GM19468 (cell line): Measurements from ENCODE around the gene NDEL1.

Experiments used
- ATAC-seq: cut with Tn5 transposase; IDR thresholded peaks from one replicate; pipeline ENCODE4 v1.9.1; 2021; ENCODE audit warnings: mild to moderate bottlenecking, moderate library complexity, moderate number of reproducible peaks; ENCODE audit not compliant: unreplicated experiment; ENCODE audit errors: extremely low read depth

The NDEL1 gene

GRCh38 chr17:8448310-8448709, 12.6 kb downstream of the NDEL1 start:
- no peak for ATAC-seq

GRCh38 chr17:8451933-8452614, 16.4 kb downstream of the NDEL1 start:
- no peak for ATAC-seq

- no peak for ATAC-seq
These were observed 17.6 kb downstream of the NDEL1 start for GRCh38 chr17:8453326-8453725.

DNA sequence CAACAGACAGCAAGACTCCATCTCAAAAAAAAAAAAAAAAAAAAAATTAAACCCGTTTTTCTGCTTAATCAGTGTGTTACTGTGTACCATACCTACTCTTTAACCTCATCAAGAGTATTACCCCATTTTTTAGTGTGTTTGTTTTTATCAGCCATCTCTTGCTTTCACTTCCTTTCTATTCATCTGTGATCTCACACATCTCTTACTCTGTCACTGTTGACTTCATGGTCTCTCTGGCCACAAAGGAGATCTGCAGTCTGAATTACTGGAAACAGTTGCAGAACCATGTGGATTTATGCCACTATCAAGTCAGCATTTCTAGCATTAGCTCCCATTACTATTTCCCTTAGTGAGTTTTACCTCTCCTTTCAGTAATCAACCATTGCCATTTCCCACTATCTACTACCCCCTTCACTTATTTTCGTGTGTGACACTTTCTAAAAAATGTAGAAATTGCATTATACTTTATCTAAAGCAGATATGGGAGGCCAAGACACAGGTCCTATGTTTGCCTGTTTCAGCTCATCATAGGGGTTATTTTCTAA, 20.1 kb downstream of the NDEL1 start:
- no peak for ATAC-seq

DNA sequence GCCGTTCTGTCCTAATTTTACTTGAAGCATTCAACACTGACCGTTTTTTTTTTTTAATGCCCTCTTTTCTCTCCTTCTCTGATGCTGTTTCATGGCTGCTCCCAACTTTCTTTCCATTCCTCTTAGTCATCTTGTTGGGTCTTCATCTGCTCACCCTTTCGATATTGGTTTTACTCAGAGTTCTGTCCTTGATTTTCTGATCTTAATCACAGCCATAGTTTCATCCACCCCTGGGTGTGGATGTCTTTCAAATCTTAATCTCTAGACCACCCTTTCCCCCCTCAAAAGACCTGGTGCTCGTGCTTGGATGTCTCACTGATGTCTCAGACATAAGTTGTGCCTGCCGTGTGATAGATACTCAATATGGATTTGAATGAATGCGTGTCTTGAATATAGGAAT, 22.4 kb downstream of the NDEL1 start:
- no peak for ATAC-seq

- ATAC-seq, result no peak
These were observed 23.4 kb downstream of the NDEL1 start for GRCh38 chr17:8459107-8459506.

- ATAC-seq, result no peak
These were observed 24.1 kb downstream of the NDEL1 start for GRCh38 chr17:8459831-8460230.

DNA sequence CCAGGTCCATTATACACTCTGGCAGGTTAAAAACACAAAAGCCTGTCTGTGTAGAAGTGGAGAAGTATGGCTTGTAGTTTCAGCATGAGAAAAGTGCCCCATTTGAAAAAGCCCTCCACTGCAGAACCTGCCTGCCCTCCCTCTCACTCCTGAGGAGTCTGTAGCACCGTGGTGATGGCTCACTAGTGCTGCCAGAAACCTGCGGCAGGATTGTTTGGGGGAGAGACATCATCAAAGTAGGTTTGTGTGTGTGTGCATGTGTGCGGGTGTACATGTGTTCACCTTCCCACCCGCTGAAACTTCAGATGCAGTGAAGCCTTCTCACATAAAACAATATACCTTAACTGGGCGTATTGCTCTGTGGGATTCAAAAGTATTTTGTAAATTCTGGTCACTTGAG, 26.9 kb downstream of the NDEL1 start:
- ATAC-seq, result no peak

DNA sequence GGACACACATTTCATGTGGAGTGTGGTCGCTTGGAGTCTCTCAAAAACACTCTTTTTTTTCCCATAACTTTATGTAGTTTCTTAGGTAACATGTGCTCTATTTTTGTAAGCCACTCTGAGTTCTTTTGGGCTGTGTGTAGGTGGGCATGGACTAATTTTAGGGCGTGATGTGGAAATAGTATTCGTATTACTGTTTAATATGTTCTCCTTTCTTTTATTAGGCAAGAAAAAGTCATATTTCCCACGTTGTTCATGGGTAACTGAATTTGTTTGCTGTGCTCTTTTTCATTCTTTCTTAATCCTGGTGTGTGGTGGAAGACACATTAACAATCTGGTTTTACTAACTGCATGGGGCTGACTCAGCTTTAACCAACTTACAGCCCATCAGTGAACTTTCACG, 27.4 kb downstream of the NDEL1 start:
- ATAC-seq, result no peak

- no peak for ATAC-seq
These were observed 29.3 kb downstream of the NDEL1 start for GRCh38 chr17:8464941-8465340.

GRCh38 chr17:8465356-8465755, 29.7 kb downstream of the NDEL1 start:
- ATAC-seq, result no peak

DNA sequence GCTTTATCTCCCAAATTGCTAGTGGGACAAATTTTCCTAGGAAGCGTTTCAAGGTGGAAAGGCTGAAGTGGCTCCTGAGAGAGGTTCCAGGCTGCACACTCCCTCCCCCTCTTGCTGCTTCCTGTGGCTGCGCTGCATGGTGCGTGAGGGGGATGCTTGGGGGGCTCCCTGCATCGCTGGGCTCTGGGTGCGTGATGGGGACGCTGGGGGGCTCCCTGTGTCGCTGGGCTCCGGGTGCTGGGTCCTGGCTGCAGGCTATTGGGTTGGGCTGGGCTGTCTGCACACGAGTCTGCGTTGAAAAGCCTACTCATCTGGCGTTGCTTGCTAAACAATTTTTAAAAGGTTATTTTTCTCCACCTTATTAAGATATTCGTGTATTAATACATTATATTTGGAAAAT, 30.1 kb downstream of the NDEL1 start:
- no peak for ATAC-seq

GRCh38 chr17:8466456-8466855, 30.8 kb downstream of the NDEL1 start:
- no peak for ATAC-seq

- ATAC-seq, result no peak
These were observed 31.2 kb downstream of the NDEL1 start for GRCh38 chr17:8466873-8467272.

DNA sequence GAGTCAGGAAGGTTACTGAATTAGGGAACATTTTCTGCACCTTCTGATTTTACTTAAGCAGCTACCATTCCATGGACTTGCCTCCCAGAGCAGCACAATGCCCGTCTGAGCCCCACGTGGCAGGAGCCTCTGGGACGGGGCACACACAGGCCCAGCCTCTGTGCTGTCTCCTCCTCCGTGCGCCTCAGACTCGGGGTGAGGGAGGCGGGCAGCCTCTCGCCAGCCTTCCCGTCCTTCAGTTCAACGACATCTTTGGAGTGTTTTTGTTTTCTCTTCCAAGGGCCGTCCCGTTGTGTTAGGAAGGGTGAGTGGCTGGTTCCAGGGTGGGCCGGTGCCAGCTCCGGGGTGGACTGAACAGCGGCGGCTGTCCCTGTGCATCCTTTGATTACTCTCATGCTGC, 31.8 kb downstream of the NDEL1 start:
- no peak for ATAC-seq

GRCh38 chr17:8468127-8468526, 32.4 kb downstream of the NDEL1 start:
- no peak for ATAC-seq

GRCh38 chr17:8468980-8469379, 33.3 kb downstream of the NDEL1 start:
- no peak for ATAC-seq

GRCh38 chr17:8469964-8470363, 34.3 kb downstream of the NDEL1 start:
- no peak for ATAC-seq

DNA sequence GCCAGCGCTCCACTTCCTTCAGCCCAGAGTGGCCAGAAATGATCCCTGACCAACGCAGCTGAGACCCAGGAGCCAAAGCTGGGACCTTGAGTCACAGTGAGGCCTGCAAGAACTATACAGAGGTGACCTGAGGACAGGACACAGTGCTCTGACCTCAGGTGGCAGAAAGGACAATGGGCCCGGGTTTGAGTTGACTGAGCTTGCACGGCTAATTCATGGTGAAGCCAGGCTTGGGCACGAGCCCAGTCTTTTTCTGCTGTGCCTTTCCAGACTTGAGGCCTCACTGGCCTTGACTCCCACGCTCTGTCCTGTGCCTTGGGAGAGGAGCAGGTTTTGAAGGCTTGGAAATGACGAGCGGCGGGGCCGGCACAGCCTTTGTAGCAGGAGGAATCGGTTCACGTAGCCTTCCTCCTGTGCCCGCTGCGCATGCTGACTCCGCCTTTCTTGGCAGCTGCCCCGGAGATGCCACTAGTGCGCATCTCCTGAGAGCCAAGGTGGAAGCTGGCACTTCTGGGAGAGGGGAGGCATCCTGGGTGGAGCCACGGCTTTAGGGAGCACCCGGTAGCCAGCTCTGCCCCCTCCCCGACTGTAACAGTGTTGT, 34.9 kb downstream of the NDEL1 start:
- no peak for ATAC-seq

DNA sequence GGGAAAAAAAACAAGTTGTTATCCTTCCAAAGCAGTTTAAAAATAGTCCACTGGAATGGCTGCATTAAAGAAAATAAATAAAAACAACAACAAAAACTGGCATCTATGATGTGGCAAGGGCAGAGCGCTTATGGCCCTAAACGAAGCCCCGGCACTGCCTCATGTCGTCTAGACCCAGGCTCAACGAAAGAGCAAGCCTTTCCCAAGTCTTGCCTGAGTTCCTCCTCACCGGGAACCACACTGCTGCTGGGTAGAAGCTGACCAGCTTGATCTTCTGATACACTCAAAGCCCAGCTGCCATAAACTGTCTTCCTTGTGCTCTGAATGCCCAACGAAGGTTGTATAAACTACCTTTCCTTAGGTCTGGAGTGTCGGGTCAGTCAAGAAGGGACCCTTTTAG, 37.0 kb downstream of the NDEL1 start:
- no peak for ATAC-seq

DNA sequence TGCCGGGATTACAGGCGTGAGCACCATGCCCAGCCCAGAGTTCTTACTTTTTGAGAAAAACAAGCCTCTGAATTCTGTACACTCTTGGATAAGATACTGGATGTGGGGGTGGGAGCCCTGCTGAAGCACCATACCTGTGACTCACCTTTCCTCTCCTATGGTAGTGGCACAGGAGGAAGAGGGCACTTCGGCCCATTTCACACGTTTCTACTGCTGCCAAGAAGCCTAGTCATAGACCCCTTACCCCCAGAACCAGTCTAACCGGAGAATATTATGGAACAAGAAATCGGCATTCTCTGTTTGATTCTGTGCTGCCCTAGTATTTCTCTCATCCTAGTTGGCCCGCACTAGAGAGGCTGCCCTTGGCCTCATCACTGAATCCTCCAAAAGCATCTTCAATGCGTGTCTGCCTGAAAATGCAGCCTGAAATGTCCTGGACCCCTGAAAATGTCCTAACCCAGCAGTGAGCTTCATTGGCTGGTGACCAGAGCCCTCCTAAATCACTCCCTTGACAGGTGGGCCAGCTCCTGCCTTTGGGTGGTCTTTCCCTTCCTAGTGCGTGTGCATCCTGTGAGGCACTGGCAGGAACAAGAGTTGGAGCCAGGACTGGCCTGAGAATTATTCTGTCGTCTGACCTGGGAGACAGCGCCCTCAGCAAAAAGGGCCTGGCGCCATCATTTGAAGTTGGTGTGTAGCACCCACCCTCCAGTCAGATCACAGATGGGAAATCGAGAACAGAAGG, 37.9 kb downstream of the NDEL1 start:
- no peak for ATAC-seq
